HFFc6 (cell line): ENCODE data around the gene SEMA4D. TPM values are rescaled to one million over a fixed set of nuclear protein-coding genes. Genes with fewer than 3 reads are reported as not detected.

ENCODE experiments used
- DNase-seq: peaks from one replicate; pipeline ENCODE4 v3.0.0-alpha.2; 2018
- H3K27ac Mint-ChIP-seq: 2 replicates; pipeline ENCODE4 v1.8.0; 2020; ENCODE audit warnings: mild to moderate bottlenecking, mixed read lengths
- H3K27me3 Mint-ChIP-seq: 2 replicates; pipeline ENCODE4 v1.8.0; 2021; ENCODE audit warnings: mild to moderate bottlenecking, moderate library complexity, mixed read lengths; ENCODE audit not compliant: insufficient read depth
- H3K36me3 Mint-ChIP-seq: 2 replicates; pipeline ENCODE4 v1.8.0; 2021; ENCODE audit warnings: low read depth, mixed read lengths
- H3K4me1 Mint-ChIP-seq: 2 replicates; pipeline ENCODE4 v1.8.0; 2020; ENCODE audit warnings: low read depth, mixed read lengths
- H3K4me3 Mint-ChIP-seq: 2 replicates; pipeline ENCODE4 v1.8.0; 2020; ENCODE audit warnings: mild to moderate bottlenecking, moderate library complexity, mixed read lengths
- H3K9me3 Mint-ChIP-seq: 2 replicates; pipeline ENCODE4 v1.8.0; 2020; ENCODE audit warnings: mild to moderate bottlenecking, mixed read lengths
- total RNA-seq, 6 experiments: library from RNA; stranded (reverse); fragmentation: NEBNext Ultra II Directional; extraction: Animal tissue kit (Norgen Biotek cat#: 25700); gene quantifications; 2 replicates in 1 of 6; 3 replicates in 5 of 6; pipeline ENCODE4 v1.2.3, GENCODE V29; 2021
- TF ChIP-seq, protein P1 (sequence below): fragments of 200-600 bp; sonication (generic); IDR thresholded peaks from 2 replicates; pipeline ENCODE4 v1.5.0; 2021; ENCODE audit warnings: antibody characterized with exemption, mild to moderate bottlenecking

Gene SEMA4D
- total RNA-seq, 6 experiments from 2014 or later = not detected

DNA sequence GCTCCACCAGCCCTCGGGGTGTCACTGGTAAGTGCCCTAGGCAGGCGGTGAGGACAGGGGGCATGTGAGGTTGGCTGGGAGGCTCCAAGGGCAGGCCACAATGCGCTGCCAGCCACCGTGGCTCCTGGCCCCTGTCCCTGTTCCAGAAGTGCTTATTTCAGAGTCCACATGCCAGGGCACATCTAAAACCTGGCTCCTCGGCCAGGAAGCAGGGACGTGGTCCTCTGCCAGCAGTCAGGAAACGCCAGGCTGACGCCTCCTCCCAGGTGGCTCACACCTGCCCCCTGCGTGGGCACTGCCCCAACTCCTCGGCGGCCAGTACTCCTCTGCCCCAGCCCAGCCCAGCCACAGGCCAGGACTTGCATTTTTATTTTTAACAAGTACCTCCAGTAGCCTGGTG is 111.1 kb downstream of the SEMA4D start:
- H3K9me3 Mint-ChIP-seq = no peaks in the 10 kb centered on the region
- no peak overlapping the region for H3K27ac Mint-ChIP-seq
- H3K27me3 Mint-ChIP-seq = peaks cover 40% of the 10 kb centered on the region
- no peak overlapping the region for H3K4me3 Mint-ChIP-seq
- DNase-seq = no peak
- H3K4me1 Mint-ChIP-seq = no peaks in the 10 kb centered on the region
- no peaks in the 10 kb centered on the region for H3K36me3 Mint-ChIP-seq
- TF ChIP-seq, protein P1, sequence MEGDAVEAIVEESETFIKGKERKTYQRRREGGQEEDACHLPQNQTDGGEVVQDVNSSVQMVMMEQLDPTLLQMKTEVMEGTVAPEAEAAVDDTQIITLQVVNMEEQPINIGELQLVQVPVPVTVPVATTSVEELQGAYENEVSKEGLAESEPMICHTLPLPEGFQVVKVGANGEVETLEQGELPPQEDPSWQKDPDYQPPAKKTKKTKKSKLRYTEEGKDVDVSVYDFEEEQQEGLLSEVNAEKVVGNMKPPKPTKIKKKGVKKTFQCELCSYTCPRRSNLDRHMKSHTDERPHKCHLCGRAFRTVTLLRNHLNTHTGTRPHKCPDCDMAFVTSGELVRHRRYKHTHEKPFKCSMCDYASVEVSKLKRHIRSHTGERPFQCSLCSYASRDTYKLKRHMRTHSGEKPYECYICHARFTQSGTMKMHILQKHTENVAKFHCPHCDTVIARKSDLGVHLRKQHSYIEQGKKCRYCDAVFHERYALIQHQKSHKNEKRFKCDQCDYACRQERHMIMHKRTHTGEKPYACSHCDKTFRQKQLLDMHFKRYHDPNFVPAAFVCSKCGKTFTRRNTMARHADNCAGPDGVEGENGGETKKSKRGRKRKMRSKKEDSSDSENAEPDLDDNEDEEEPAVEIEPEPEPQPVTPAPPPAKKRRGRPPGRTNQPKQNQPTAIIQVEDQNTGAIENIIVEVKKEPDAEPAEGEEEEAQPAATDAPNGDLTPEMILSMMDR = no peak

DNA sequence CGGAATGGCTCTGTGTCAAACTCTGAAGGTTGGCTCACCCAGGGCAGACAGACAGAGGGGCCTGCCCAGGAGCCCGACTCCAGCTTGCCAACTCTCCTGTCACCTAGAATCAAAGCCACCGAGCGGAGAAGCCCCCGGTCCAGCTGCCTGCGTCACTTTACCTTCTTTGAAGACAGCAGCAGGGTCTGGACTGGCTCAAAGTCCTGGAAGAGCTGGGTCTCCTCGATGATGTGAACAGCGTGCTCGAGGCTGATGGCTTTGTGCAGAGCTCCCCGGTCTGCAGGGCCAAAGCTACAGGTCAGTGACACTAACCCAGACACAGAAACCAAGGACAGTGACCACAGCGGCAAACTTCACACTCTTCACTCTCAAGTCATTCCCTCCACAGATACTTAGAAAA is 111.7 kb downstream of the SEMA4D start:
- Mint-ChIP-seq H3K27ac (no peak overlapping the region), H3K9me3 (no peaks in the 10 kb centered on the region), H3K4me3 (no peak overlapping the region), H3K27me3 (peaks cover 36% of the 10 kb centered on the region), H3K36me3 (no peaks in the 10 kb centered on the region), H3K4me1 (no peaks in the 10 kb centered on the region)
- DNase-seq = no peak
- TF ChIP-seq, protein P1 = no peak

DNA sequence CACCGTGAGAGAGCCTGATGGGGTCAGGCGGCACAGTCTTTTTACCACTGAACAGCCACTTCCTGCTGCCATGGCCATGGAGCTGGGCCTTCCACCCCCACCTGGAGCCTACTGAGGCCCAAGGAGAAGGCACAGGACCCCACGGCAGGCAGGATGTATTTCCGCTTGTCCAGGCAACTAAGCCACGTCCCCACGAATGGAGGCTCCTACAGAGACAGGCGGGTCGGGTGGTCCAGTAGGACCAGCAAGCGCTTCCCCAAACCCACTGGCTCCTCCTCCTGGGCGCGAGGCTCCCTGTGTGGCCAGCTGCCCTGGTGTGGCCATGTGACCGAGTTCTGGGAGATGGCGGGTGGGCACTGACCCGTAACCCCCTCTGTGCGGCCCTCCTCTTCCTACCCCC is 113.1 kb downstream of the SEMA4D start:
- no peaks in the 10 kb centered on the region for H3K36me3 Mint-ChIP-seq
- peaks cover 29% of the 10 kb centered on the region for H3K27me3 Mint-ChIP-seq
- TF ChIP-seq, protein P1 = no peak
- DNase-seq = no peak
- H3K9me3 Mint-ChIP-seq = no peaks in the 10 kb centered on the region
- no peak overlapping the region for H3K4me3 Mint-ChIP-seq
- H3K4me1 Mint-ChIP-seq = no peaks in the 10 kb centered on the region
- H3K27ac Mint-ChIP-seq = no peak overlapping the region

DNA sequence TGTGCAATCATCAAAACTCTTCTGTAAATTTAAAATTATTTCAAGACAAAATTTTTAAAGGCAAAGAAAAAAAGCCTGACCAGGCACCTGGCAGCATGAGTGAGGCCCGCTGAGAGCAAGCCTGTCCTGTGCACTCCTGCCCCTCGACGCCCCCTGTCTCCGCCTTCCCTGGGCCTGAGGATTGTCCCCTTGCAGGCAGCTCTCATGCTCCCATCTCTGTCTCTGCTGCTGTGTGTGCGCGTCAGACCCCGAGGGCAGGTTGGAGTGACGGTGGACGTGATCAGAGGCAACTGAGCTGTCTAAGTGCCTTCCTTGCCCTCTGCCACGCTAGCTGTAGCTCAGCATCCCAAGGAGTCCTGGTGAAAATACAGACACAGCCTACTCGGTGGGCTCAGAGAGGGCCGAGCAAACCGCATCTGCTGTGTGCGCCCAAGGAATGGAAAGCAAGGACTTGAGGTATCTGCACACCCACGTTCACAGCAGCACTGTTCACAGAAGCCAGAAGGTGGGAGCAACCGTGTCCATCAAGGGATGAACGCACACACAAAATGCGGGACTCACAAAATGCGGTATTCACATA is 114.1 kb downstream of the SEMA4D start:
- TF ChIP-seq, protein P1 = no peak
- Mint-ChIP-seq H3K4me3 (no peak overlapping the region), H3K27ac (no peak overlapping the region), H3K9me3 (no peaks in the 10 kb centered on the region), H3K27me3 (peaks cover 31% of the 10 kb centered on the region), H3K36me3 (no peaks in the 10 kb centered on the region), H3K4me1 (no peaks in the 10 kb centered on the region)
- DNase-seq = no peak

DNA sequence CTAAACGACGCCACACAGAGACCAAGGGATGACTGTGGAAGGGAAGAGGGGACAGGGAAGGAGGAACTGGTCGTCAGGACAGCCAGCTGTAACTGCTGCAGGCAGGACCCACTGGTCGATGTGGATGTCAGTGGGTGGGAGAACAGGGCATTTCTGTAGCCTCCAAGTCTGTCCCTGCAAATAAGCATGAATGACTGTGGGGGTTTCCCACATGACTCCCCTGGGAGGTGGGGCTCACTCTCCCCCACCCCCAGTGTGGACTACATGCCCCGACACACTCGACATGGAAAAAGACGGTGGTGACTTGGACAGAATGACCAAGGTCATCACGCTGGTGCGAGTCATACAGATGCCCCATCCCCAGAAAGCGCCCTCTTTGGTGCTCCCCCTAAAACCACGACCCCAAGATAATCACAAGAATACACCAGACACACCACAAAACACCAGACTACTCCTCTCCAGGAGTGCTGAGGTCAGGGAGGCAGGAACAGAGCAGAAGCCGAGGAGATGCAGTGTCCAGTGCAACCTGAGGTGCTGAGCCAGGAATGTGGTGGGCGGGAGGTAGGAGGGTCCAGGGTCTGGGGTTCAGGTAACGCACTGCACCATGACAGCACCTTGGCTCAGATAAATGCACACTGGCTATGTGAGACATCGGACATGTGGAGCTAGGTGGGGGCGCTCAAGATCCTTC is 114.7 kb downstream of the SEMA4D start:
- no peak overlapping the region for H3K27ac Mint-ChIP-seq
- H3K36me3 Mint-ChIP-seq = no peaks in the 10 kb centered on the region
- H3K27me3 Mint-ChIP-seq = peaks cover 31% of the 10 kb centered on the region
- TF ChIP-seq, protein P1 = no peak
- no peak for DNase-seq
- H3K9me3 Mint-ChIP-seq = no peaks in the 10 kb centered on the region
- no peaks in the 10 kb centered on the region for H3K4me1 Mint-ChIP-seq
- H3K4me3 Mint-ChIP-seq = no peak overlapping the region
